Measurements from ENCODE around the gene AGER. TPM values are rescaled to one million over a fixed set of nuclear protein-coding genes. Genes with fewer than 3 reads are reported as not detected.
A peak's percentile ranks its signal among the peaks of the same experiment; 100 is the strongest.
"Not testable (repeated sequence)": the region's sequence is repeated elsewhere in the genome, so short reads cannot be mapped to it uniquely, and the experiment has no call there.

The AGER gene
- total RNA-seq, 1 donor: 0.81 TPM

GRCh38 chr6:32187725-32188380, 3.8 kb upstream of the AGER start:
- DNase-seq (ENCODE audit: low read depth in 2 of 3, low spot score in 2 of 3): not testable (repeated sequence)

GRCh38 chr6:32187009-32187709, 3.1 kb upstream of the AGER start:
- DNase-seq (ENCODE audit: low read depth in 2 of 3, low spot score in 2 of 3): no peak

DNA sequence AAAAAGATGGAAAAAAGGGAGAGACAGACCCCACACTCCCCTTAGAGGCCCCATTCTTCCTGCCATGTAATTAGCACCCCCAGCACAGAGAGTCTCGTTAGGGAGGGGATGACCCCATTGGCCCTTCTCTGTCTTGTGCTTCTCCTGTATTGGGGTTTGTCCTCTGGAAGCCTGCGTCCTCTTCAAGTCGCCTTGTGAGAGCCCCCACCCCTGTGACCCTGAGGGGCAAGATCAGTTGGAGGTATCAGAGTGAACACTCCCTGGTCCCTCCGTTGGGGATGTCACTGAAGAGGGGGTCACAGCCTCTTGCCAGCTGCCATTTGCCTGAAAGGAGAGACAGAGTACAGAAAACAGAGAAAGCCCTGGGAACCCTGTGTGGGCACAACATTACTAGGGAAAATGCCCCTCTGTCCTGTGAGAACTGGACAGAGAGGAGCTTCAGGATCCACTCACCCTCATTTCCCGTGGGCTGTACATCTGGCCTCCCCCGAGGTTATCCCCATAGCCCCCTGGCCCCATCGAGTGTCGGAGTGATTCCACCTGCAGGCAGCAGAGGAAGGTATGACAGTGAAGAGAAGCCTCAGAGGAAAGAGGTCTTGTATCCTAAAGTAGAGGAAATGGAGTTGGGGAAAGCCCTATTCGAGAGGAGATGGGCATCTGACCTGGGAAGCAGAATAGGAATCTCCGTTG, 2.2 kb upstream of the AGER start:
- not testable (repeated sequence) for DNase-seq (ENCODE audit: low read depth in 2 of 3, low spot score in 2 of 3)

GRCh38 chr6:32185681-32186131, 1.7 kb upstream of the AGER start:
- DNase-seq (ENCODE audit: low read depth in 2 of 3, low spot score in 2 of 3): not testable (repeated sequence)

DNA sequence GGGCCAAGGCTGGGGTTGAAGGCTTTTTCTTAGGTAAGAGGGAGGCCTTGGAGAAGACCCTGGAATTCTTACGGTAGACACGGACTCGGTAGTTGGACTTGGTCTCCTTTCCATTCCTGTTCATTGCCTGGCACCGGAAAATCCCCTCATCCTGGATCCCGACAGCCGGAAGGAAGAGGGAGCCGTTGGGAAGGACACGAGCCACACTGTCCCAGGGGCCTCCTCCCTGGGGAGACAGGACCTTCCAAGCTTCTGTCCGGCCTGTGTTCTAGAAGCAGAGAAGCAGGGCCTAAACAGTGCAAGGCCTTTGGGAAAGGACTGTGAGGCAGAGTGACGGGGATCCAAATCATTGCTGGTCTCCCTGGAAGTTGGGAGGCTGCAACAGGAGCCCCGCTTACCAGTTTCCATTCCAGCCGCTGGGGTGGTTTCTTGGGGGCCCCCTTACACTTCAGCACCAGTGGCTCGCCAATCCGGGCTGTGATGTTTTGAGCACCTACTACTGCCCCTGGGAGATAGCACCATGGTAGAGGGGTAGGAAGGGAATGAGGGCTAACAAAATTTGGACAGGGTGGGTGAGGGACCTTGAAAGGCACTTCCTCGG, 470 bp downstream of the AGER start:
- no peak for DNase-seq (ENCODE audit: low read depth in 2 of 3, low spot score in 2 of 3)

- no peak for DNase-seq (ENCODE audit: low read depth in 2 of 3, low spot score in 2 of 3)
These were observed 1.0 kb downstream of the AGER start for GRCh38 chr6:32183030-32183429.

- no peak for DNase-seq (ENCODE audit: low read depth in 2 of 3, low spot score in 2 of 3)
These were observed 1.5 kb downstream of the AGER start for GRCh38 chr6:32182555-32182981.

DNA sequence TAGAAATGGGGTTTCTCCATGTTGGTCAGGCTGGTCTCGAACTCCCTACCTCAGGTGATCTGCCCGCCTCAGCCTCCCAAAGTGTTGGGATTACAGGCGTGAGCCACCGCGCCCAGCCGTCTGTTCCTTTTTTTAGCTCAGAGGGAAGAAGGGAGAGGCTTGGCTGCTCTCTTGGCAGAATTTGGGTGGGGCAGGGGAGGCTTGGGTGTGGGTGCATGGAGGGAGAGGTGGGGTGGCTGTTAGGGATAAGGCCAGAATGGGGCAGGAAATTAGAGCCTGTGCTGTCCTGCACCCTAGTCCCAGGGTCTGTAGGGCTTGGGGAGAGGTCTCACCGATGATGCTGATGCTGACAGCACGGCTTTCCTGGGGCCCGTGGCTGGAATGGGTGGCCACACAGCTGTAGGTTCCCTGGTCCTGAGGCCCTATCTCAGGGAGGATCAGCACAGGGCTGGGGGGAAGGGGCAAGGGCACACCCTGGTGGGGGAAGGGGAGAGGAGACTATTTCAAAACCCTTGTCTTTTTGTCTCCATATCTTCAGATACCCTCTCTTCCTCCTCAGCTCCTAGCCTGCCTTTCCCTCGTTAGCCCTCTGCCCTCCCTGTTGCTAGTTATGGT, 2.0 kb downstream of the AGER start:
- no peak for DNase-seq (ENCODE audit: low read depth in 2 of 3, low spot score in 2 of 3)

DNA sequence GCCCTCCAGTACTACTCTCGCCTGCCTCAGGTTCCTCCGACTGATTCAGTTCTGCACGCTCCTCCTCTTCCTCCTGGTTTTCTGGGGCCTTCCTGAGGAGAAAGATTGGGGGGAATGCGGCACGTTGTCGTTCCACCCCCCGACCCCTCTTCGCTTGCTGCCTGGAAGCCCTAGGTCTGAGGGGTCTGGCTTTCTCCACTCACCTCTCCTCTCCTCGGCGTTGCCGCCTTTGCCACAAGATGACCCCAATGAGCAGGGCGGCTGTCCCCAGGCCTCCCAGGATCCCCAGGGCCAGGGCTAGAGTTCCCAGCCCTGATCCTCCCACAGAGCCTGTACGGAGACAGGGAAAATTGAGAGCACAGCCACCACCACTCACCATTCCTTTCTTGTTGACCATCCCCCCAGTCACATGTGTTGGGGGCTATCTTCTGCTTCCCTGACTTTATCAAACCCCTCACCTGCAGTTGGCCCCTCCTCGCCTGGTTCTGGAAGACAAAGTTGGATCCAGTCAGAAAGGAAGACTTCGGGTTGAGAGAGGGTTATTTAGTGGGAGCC, 2.8 kb downstream of the AGER start:
- DNase-seq (ENCODE audit: low read depth in 2 of 3, low spot score in 2 of 3): no peak

DNA sequence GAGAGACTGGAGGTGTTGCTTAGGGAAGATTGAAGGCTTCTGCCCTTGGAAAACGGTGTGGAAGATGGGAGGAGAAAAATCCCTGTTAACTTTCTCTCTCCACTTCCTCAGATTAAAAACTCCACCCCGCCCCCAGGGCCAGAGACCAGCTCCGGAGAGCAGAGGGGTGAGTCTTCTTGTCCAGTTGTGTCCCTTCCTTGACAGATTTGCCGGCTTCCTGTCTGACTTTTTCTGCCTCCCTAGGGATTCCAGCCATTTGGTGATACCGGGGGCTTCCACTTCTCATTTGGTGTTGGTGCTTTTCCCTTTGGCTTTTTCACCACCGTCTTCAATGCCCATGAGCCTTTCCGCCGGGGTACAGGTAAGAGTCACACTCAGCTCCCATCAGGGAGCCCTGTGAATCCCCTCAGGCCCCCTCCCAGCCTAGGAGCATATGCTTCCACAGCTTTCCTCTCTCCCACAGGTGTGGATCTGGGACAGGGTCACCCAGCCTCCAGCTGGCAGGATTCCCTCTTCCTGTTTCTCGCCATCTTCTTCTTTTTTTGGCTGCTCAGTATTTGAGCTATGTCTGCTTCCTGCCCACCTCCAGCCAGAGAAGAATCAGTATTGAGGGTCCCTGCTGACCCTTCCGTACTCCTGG, 4.2 kb downstream of the AGER start:
- no peak for DNase-seq (ENCODE audit: low read depth in 2 of 3, low spot score in 2 of 3)

- DNase-seq (ENCODE audit: low read depth in 2 of 3, low spot score in 2 of 3): no peak
These were observed 5.3 kb downstream of the AGER start for GRCh38 chr6:32178547-32179440.

GRCh38 chr6:32177788-32178546, 6.1 kb downstream of the AGER start, which contains the start of gene RNF5:
RNF5 (plus strand) TSS chr6:32178405; CDS start chr6:32178512, 107 bp downstream.
- DNase-seq (ENCODE audit: low read depth in 2 of 3, low spot score in 2 of 3): peak; percentile 93 to 100 (median 100)

GRCh38 chr6:32177183-32177787, 6.8 kb downstream of the AGER start:
- DNase-seq (ENCODE audit: low read depth in 2 of 3, low spot score in 2 of 3): peak in 1 of 3 donors; percentile 73

DNA sequence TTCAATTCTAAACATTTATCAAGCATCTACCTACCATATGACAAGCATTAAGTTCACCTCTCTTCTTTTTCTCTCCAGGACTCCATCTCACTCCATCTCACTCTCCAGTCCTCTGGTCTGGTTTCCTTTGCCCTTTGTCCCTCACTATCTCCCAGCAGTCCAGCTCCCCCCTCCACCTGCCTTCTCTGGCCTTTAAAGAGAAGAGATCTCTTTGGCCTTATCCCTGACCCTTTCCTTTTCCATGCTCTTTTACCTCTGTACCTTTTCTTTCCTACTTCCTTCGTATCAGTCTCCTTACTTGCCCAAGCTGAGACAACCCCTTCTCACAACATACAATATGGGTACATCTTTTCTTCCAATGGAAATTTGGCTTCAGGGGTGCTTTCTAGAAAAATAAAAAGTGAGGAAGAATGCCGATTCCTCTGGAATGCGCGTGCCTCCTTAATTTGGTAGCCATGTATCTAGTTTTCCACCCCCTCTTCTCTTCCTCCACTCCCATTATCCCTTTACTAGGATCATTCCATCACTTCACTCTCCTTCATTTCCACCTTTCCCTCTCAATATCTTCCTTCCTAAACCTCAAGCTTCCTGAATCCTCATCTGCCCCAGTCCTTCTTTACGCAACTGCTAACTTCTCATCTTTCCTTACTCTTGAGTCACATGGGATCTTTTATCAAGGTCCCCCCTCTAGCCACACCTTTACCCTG, 7.4 kb downstream of the AGER start:
- DNase-seq (ENCODE audit: low read depth in 2 of 3, low spot score in 2 of 3): no peak

DNA sequence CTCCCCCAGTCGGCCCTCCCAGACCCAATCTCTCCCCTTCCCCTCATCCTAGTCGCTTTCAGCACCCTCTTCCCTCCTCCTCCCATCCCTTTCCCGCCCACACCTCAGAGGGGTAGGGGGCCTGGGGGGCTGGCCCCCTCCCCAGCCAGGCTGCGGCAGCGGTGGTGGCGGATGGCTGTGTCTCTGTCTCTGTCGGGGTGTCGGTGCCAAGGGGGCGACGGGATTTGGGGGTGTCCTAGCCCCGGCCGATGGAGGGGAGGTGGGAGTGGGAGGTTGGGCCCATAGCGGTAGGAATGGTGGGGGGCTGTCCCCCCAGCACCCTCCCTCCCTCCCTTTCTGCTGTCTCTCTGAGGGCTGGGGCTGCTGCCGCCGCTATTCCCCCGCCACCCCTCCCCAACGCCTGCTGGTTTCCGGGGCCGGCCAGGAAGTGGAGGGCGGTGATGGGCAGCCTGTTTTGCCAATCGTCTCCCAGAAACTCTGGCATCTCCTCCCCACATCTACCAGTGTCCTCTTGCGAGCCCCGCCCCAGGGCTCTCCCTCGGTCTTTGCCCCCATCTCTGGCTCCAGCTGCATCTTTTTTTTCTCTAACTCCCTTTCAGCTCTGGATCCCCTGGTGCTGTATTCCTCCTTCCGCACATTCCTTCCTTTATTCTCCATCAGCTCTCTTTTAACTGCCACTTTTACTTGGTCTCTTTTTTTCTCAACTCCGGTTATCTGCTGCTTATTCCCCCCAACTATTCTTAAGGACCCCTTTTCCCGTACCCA, 8.2 kb downstream of the AGER start, which contains the start of gene AGPAT1:
Gene AGPAT1, minus strand, starts transcription at position 374 of the 765 bp plus-strand sequence. CDS start 4,588 bp downstream, outside the sequence.
- peak; percentile 78 to 97 (median 96) for DNase-seq (ENCODE audit: low read depth in 2 of 3, low spot score in 2 of 3)

- DNase-seq (ENCODE audit: low read depth in 2 of 3, low spot score in 2 of 3): no peak
These were observed 8.7 kb downstream of the AGER start for GRCh38 chr6:32175322-32175710.

All from hematopoietic multipotent progenitor cell (in vitro differentiated cells).